WTC11 (cell line): ENCODE data around the gene FOXB2.

Source experiments
- ESRRA ChIP-seq: sonication (generic); formaldehyde crosslinking; IDR thresholded peaks from 2 replicates; pipeline ENCODE4 v1.8.1; 2022; ENCODE audit warnings: mild to moderate bottlenecking, missing genetic modification reagents, borderline replicate concordance
- ETV6 ChIP-seq: sonication (generic); formaldehyde crosslinking; IDR thresholded peaks from 2 replicates; pipeline ENCODE4 v1.8.1; 2022; ENCODE audit warnings: mild to moderate bottlenecking, missing genetic modification reagents
- NFE2L1 ChIP-seq: sonication (generic); formaldehyde crosslinking; IDR thresholded peaks from 2 replicates; pipeline ENCODE4 v1.8.1; 2023; ENCODE audit warnings: missing genetic modification reagents
- NR1H2 ChIP-seq: sonication (generic); formaldehyde crosslinking; IDR thresholded peaks from 2 replicates; pipeline ENCODE4 v1.9.0; 2021; ENCODE audit warnings: mild to moderate bottlenecking, moderate library complexity, missing genetic modification reagents
- ZNF423 ChIP-seq: fragments of 250-450 bp; sonication (Bioruptor Pico); IDR thresholded peaks from 2 replicates; pipeline ENCODE4 v2.1.2; 2022; ENCODE audit warnings: mild to moderate bottlenecking, moderate library complexity
- TF ChIP-seq, protein P1 (sequence below): sonication (generic); formaldehyde crosslinking; IDR thresholded peaks from 2 replicates; pipeline ENCODE4 v1.8.0; 2022; ENCODE audit warnings: mild to moderate bottlenecking, missing genetic modification reagents
- TF ChIP-seq, protein P2 (sequence below): fragments of 200-600 bp; IDR thresholded peaks from 2 replicates; pipeline ENCODE4 v1.8.0; 2022; ENCODE audit warnings: antibody characterized with exemption
- TF ChIP-seq, protein P3 (sequence below): sonication (generic); formaldehyde crosslinking; IDR thresholded peaks from 2 replicates; pipeline ENCODE4 v1.8.0; 2022; ENCODE audit warnings: missing genetic modification reagents

DNA sequence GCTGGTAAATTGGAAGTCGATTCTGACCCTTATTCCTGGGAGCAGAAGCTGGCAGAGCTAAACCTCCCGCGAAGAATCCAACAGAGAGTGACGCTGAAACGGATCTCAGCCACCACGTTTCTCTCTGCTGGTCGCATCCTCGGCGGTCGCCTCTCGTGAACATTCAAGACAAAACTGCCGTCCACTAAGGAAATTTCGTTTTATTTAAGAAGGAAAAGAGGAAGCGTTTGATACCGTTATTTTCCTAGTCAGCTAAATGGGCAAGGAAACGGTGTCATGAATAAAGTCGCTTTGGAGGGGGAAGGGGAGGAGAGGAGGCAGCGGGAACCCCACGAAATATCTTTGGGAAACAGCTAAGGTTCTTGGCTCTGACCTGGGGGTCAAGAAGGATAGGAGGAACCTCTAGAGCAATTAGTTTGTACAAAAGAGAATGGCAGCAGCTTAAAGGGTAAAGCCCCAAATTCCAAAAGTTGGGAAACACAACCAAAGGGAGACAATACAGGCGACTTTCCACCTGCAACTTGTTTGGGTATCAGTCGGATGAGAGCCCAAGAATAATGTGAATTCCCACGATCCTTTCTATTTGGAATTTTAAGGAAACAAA is 1.9 kb downstream of the FOXB2 start:
- TF ChIP-seq ESRRA, result no peak
- TF ChIP-seq, protein P1, sequence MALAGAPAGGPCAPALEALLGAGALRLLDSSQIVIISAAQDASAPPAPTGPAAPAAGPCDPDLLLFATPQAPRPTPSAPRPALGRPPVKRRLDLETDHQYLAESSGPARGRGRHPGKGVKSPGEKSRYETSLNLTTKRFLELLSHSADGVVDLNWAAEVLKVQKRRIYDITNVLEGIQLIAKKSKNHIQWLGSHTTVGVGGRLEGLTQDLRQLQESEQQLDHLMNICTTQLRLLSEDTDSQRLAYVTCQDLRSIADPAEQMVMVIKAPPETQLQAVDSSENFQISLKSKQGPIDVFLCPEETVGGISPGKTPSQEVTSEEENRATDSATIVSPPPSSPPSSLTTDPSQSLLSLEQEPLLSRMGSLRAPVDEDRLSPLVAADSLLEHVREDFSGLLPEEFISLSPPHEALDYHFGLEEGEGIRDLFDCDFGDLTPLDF, result no peak
- TF ChIP-seq, protein P2, sequence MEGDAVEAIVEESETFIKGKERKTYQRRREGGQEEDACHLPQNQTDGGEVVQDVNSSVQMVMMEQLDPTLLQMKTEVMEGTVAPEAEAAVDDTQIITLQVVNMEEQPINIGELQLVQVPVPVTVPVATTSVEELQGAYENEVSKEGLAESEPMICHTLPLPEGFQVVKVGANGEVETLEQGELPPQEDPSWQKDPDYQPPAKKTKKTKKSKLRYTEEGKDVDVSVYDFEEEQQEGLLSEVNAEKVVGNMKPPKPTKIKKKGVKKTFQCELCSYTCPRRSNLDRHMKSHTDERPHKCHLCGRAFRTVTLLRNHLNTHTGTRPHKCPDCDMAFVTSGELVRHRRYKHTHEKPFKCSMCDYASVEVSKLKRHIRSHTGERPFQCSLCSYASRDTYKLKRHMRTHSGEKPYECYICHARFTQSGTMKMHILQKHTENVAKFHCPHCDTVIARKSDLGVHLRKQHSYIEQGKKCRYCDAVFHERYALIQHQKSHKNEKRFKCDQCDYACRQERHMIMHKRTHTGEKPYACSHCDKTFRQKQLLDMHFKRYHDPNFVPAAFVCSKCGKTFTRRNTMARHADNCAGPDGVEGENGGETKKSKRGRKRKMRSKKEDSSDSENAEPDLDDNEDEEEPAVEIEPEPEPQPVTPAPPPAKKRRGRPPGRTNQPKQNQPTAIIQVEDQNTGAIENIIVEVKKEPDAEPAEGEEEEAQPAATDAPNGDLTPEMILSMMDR, result no peak
- no peak for TF ChIP-seq NR1H2 (CRISPR knock-in tag)
- TF ChIP-seq ZNF423 (CRISPR knock-in tag), result no peak
- TF ChIP-seq, protein P3, sequence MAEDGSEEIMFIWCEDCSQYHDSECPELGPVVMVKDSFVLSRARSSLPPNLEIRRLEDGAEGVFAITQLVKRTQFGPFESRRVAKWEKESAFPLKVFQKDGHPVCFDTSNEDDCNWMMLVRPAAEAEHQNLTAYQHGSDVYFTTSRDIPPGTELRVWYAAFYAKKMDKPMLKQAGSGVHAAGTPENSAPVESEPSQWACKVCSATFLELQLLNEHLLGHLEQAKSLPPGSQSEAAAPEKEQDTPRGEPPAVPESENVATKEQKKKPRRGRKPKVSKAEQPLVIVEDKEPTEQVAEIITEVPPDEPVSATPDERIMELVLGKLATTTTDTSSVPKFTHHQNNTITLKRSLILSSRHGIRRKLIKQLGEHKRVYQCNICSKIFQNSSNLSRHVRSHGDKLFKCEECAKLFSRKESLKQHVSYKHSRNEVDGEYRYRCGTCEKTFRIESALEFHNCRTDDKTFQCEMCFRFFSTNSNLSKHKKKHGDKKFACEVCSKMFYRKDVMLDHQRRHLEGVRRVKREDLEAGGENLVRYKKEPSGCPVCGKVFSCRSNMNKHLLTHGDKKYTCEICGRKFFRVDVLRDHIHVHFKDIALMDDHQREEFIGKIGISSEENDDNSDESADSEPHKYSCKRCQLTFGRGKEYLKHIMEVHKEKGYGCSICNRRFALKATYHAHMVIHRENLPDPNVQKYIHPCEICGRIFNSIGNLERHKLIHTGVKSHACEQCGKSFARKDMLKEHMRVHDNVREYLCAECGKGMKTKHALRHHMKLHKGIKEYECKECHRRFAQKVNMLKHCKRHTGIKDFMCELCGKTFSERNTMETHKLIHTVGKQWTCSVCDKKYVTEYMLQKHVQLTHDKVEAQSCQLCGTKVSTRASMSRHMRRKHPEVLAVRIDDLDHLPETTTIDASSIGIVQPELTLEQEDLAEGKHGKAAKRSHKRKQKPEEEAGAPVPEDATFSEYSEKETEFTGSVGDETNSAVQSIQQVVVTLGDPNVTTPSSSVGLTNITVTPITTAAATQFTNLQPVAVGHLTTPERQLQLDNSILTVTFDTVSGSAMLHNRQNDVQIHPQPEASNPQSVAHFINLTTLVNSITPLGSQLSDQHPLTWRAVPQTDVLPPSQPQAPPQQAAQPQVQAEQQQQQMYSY (CRISPR knock-in tag), result no peak
- no peak for TF ChIP-seq NFE2L1 (CRISPR knock-in tag)
- TF ChIP-seq ETV6 (CRISPR knock-in tag), result no peak
